Measurements from ENCODE around the gene PTTG1IP.
"Not testable (repeated sequence)": the region's sequence is repeated elsewhere in the genome, so short reads cannot be mapped to it uniquely, and the experiment has no call there.

PTTG1IP gene

DNA sequence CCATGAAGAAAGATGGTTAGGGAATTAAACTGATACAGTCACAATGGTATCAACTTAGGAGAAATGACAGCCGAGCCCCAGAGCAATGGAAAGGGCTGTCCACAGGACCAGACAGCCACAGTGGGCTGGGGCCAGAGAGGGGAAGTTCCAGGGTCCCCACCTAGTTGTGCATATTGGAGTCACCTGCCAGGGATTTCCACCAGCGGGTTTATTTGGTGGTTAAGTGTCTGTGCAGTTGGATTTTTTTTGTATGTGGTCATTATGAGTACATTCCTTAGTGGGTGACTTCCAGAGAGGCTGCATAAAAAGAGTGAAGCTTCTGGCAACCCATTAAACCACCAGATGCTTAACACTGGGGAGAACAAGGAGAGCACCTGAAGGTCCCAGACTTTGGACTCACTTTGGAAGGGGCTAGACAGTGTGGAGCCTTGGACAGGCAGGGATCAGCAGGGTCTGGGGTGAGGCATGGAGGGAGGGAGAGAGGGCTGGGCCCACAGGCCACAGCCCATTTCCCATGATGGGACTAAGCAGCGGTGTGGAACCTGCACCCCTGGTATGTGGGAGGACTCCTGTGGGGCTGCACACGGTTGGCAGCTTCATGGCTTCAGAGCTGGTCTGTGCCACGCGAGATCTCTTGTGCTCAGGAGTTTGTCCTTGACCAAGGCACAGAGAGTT lies 7.8 kb upstream of the PTTG1IP start:
- DNase-seq (ENCODE audit: low read depth), result no peak

DNA sequence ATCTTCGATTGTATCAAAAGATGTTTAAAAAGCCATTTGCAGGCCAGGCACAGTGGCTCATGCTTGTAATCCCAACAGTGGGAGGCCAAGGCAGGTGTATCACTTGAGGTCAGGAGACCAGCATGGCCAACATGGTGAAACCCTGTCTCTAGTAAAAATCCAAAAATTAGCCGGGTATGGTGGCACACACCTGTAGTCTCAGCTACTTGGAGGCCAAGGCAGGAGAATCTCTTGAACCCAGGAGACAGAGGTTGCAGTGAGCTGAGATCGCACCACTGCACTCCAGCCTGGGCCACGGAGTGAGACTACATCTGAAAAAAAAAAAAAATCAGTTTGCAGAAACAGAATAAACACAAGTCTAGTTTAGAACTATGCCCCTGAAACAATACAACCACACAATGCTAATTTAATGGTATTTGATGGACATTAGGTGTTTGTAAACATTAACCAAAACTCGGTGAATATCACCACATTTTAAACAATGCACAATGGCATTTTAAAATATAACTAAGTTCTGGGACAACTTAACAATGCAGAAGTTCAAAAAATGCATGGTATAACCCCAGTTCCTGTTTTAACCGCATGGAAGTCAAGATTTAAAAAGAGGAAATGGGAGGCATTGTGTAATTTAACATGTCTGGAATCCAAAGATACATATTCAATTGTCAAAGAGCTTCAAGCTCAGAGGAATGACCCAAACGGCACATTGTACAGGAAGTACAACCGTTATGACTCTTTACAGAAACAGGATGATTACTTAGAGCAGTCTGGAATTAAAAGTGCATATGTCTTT lies 7.1 kb upstream of the PTTG1IP start:
- DNase-seq (ENCODE audit: low read depth), result no peak

DNA sequence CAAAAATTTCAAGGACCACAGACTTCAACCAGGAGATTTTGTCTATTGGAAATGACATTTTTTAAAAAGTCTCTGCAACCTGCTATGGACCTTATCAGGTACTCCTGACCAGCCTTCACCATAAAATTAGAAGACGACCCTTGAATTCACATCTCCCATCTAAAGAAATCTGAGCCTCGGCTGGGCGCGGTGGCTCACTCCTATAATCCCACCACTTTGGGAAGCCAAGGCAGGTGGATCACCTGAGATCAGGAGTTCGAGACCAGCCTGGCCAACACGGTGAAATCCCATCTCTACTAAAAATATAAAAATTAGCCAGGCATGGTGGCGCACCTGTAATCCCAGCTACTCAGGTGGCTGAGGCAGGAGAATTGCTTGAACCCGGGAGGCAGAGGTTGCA lies 5.7 kb upstream of the PTTG1IP start:
- not testable (repeated sequence) for DNase-seq (ENCODE audit: low read depth)

DNA sequence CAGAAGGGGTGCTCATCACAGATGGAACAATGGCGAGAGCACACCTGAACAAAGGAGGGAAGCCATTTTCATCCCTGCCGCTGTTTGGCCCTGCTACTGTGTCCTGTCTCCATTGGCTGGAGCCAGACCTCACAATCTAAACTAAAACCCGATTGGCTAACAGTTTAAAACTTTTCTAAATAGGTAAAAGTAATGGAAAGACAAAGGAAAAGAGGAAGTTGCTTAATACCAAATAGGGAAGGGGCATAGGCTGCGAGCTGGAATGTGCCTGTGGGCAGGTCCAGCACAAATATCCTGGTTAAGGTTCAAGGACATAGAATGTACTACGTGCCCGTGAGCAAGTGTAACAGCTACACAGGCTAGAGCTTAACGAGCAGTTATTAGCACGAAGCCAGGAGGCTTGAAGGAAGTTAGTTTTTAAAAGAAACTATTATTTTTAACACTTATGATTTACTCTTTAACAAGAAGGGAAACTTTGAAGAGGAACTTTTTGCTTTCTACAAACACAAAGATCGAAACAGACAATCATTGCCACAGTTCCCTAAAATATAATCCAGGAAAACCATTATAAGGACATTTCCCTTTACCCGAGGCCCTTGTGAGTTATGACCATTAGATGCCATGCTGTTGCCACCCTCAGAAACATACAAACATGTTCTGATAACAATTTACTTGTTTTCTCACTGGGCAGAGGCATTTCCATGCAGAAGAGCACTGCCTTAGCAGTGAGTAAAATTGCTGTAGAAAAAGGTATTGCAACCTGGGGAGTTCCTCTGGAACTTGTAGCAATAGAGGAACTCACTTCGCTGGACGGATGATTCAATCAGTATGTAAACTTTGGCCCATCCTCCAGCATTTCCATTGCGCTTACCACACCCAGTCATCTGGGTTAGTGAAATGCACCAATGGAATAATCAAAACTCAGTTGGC lies 4.8 kb upstream of the PTTG1IP start:
- DNase-seq (ENCODE audit: low read depth), result no peak

DNA sequence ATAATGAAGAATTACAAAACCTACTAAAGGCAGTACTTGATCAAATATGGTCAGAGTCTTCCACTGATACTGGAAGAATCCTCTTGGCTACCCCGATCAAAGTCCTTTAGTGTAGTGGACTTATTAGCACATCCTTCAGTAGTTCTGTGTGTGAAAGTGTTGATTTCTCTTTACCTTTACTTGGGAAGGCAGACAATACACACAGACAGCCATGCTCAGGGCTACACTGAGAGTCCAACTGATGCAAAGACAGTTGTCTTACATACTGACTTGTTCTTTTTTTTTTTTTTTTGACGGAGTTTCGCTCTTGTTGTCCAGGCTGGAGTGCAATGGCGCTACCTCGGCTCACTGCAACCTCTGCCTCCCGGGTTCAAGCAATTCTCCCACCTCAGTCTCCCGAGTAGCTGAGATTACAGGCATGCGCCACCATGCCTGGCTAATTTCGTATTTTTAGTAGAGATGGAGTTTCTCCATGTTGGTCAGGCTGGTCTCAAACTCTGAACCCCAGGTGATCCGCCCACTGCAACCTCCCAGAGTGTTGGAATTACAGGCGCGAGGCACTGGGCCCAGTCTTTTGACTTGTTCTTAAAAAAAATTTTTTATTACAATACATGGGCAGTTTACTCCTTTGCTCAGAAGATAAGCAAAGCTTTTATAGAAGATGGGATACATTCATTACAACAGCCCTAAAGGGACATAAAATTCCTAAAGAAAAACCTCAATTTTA lies 3.5 kb upstream of the PTTG1IP start:
- DNase-seq (ENCODE audit: low read depth), result no peak

DNA sequence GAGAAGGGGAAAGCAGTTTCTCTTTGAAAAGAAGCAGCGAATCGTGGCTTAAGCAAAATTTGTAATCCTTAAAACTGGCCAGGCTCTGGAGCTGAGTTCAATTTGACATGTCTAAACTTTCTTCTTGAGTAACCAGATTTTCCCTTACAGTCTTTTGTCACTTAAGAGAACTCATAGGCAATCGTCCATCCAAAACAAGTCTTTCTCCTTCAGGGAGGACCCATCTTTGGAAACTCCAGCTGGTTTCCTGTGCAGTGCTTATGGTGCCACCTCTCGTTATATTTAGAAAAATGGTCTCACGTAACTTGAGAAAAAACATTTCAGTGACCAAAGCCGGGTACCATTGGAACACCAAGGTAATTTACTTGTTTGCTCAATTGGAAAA lies 1.8 kb upstream of the PTTG1IP start:
- DNase-seq (ENCODE audit: low read depth), result no peak

DNA sequence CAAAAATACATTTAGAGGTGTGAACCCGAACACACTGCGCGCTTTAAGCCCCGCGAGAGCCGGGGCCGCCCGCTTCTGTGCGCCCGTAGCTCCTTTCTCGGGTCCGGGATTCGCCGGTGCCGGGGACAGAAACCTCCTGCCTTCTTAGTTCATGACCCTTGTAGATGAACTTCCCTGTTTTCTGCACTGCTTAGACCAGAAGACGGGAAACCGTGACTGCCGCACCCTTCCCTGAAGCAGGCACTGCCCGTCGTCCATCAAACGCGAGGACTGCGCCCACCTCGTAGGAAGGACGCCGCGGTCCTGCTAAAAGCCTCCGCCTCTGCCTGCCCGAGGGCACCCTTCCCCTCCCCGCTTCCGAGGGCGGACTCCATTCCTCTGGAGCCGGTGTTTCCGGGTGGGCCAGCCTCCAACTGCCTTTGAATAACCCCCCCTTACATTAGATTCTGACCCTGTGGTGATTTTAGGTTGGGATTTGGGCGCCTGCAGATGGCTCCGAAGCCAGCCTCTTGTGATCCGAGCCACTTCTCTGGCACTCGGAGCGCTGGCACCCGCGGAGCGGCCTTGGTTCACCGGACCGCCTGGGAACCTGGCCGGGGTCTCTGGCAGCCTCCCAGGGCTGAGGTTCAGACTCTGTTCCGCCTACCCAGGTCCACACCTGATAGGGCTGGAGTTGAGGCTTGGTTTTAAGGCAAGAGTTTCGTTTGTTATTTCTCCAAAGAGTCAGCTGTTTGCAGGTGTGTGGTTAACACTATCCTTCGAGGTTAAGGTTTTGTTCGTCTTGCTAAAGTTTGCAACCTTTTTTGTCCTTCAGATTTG lies 1.2 kb upstream of the PTTG1IP start:
- DNase-seq (ENCODE audit: low read depth), result no peak

DNA sequence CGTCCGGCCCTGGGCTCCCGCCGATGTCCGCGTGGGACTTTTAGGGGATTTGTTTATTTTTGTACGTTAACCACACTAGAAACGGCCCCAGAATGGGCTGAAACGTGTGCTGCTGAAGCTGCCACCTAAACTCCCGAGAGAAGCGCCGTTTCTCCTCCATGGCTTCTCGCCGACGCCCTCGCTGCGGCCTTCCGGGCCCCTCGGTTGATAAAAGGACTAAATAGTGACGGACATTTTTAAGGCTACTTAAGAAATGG lies 678 bp upstream of the PTTG1IP start:
- DNase-seq (ENCODE audit: low read depth), result no peak

DNA sequence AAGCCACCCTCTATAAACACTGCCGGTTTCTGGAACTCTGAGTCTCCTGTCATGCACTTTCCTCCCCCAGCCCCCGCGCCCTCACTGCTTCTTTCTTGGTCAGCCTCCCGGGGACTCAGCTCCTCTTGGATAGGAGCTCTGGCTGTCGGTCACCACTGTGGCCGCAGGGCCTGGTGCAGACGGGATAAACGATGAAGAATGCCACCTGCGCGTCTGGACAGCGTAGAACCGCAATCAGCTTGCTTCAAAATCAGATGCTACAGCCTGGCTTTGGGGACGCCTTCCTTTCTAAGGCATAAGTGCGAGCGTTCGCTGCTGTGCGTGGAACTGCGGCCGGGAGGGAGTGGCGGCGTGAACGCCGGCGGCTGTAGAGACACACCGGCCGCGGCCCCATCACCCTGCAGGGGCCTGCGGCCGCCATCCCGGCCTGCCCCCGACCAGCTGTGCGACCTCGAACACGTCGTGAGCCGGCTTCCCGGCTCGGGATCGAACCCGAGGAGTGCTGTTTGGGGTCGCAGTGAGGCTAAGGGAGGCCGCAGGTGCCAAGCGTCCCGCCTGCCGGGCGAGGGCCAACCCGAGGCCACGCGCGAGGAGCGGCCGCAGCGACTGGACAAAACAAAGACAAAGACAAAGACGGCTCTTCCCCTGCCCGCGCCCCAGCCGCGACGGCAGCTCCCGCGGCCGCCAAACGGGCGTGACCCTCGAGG lies 688 bp downstream of the PTTG1IP start:
- DNase-seq (ENCODE audit: low read depth), result no peak

DNA sequence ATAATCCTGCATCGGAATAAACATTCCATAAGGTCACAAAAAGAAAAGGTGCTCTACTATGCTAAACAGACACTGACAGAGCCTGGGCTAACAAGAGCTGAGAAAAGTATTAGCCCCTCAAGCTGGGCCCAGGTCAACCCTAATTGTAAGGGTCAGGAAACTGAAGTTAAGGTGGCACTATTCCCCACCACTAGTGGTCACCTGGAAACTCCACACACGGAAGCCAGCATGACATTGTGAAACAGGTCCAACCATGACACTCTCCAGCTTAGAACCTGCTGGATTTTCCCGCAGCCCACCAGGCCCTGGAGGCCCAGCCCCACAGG lies 1.2 kb downstream of the PTTG1IP start:
- no peak for DNase-seq (ENCODE audit: low read depth)

DNA sequence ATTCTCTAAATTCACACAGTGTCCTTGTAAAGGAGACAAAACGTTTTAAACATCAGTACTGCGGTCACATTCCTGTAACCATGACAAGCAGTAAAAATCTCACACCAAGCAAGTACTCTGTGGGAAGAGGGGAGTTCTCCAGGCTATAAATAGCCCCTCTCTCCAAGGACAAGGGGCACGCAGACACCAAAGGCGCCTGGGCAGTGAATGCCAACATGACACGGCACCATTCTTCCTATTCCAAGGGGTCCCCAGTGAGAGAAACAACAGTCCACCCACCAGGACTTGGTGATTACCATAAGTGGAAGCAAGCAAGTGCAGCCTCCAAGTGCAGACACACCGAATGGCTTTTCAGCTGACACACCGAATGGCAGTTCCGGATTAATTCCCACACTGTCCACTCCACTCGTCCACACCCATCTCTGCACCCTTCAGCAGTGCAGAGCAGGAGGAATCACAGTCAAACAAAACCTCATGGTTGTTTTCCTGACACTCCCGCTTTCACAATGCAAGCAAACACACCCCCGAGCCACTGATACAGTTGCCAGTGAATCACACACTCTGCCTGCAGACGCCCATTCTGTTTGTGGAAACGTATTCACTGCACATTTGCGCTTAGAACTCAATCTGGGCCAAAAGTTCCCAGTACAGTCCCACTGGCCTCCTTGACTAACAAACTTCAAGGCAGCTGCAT lies 1.8 kb downstream of the PTTG1IP start:
- no peak for DNase-seq (ENCODE audit: low read depth)

DNA sequence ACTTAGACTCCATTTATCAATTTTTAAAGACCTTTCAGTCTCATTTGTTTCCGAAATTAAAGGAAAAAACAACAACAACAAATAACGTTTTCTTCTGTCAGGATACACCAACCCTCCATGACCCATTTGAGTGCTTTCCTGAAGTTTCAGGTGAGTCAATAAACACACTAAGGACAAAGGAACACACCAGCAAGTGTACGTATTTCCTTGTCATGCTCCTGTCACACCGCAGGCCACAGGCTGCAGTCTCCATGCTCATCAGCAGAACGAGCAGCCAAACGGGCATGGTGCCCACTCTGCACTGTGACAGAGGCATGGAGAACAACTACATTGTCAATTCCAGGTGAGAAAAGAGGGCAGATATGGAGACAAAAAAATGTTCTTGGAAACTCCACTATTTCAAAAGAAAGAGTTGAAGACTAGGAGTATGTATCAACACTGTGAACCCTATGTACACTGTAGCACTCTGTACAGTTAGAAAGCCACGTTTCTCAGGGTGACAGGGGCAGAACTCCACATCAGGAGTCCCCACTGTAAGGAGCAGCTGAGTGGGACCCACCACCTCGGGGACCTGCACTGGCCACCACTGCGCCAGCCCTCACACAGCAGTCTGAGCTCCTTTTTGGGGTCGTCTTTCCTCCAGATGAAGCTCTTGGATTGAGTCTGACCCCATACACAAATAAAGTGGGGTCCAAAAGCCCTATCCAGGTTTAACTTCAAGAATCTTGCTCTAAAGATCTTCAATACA lies 2.6 kb downstream of the PTTG1IP start:
- no peak for DNase-seq (ENCODE audit: low read depth)

DNA sequence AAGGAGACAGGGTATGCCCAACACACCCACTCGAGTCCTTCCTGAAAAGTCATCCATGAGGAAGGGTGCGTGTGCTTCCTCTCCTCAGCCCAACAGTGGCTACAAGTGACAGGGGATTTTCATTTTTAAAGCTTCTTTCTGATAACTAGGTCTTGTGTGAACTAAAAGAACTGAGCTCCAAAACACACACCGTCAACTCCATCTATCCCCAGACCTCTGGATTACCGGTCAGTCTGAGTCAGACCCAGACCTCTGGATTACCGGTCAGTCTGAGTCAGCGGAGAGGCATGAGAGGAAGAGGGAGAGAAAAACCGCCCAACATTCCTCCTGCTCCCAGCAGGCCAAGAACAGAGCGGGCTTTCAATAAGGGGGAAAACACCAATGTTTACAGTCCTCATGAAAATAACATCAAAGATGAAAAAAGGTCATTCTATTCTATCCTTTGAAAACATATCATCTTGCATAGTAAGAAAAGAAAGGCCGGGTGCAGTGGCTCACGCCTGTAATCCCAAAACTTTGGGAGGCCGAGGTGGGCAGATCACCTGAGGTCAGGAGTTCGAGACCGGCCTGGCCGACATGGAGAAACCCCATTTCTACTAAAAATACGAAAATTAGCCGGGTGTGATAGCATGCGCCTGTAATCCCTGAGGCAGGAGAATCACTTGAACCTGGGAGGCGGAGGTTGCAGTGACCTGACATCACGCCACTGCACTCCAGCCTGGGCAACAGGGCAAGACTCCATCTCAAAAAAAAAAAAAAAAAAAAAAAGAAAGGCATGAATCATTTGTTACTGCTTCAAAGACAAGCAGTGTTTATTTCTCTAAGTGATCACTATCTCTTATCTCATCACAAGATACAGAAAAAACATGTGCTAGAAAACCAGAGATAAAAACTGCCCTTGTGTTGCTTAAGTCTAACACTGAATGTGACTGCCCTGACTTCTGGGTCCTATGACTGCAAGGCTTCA lies 3.4 kb downstream of the PTTG1IP start:
- DNase-seq (ENCODE audit: low read depth), result no peak

DNA sequence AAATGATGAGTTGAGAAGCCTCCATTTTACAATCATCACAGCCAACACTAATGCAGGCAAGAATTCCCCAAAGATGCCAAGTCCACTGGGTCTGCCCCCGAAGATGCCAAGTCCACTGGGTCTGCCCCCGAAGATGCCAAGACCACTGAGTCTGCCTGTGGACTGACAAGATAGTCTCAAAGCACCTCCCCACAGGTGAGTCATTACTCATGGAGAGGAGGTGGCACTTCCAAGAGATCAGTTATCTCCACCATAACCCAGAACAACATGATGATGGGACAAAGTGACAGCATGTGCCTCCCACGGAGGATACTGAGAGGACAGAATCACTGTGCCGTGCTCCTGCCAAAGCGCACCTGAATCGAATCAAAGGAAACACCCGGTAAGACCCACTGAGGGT lies 4.8 kb downstream of the PTTG1IP start:
- DNase-seq (ENCODE audit: low read depth), result no peak

DNA sequence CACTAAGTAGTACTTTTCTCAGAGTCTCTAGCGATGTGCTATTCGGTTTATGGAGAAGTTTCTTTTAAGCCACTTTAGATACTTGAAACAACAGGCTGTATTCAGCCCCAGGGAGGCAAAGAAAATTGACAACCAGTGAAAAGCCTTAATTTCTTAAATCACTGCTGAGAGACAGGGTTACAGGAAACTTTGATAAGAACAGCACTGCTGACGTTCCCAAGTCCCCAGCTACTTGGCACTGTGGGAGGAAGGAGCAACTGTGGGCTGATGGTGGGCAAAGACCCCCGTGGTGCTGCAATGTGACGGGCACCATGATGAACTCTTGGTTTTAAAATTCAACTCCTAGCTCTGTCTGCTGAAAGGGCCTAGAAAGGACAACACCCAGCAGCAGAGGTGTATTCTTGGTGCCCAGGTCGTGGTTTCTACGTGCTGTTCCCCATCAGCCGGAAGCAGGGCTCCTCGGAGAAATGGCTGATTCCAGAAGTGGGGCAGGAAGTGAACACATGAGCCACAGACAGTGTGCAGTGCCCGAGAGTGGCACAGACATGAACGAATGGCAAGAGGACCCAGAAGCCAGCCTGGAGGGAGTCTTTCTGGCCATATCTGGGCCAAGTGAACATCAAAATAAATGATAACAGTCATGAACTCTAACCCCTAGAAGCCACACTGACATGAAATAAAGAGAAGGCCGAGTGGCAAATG lies 5.3 kb downstream of the PTTG1IP start:
- peak; percentile 27 for DNase-seq (ENCODE audit: low read depth)

DNA sequence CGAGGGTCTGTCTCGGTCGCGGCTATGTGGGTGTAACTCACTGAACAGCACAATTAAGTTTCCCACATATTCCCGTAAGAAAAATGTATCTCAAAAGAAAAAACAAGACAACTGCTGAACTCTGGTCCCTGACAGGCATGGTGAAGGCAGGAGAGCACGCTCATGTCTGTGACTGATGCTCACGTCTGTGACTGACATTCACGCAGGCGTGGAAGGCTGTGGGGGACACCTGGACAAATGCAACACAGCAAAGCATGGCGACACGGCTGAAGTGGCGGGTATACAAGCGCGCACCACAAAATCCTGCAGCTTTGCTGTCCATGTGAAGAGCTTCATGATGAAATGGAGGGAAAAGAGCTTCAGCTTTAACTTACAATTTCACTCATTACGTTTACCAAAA lies 6.0 kb downstream of the PTTG1IP start:
- DNase-seq (ENCODE audit: low read depth), result no peak

DNA sequence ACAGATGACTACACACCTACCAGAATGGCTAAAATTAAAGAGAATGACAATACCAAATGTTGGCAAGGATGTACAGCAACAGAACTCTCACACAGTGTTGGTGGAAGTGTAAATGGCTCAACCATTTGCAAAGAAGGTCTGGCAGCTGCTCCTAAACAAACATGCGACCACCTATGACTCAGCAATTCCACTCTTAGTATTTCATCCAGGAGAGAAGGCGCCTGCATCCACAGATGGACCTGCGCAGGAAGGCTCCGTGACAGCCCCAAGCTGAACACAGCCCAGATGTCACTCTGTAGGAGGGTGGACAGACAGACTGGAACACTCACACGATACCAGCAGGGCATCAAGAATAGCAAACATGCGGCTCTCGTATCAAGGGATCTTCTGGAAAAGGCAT lies 6.7 kb downstream of the PTTG1IP start:
- no peak for DNase-seq (ENCODE audit: low read depth)
